ENCODE results near the gene KRT3. TPM values are rescaled to one million over a fixed set of nuclear protein-coding genes. Genes with fewer than 3 reads are reported as not detected.

Gene KRT3
- polyA plus RNA-seq = not detected
- long read RNA-seq, donor 1 = 0 reads
- long read RNA-seq, donor 2 = 0 reads
- long read RNA-seq, donor 3 = 0 reads
- long read RNA-seq, donor 4 = 0 reads
- long read RNA-seq, donor 5 = 0 reads
- long read RNA-seq, donor 6 = 0 reads
- long read RNA-seq, donor 7 = 0 reads
- long read RNA-seq, donor 8 = 0 reads
- long read RNA-seq, donor 9 = 0 reads
- long read RNA-seq, donor 10 = 0 reads
- long read RNA-seq, donor 11 = 0 reads

- H3K27me3 ChIP-seq (ENCODE audit: control insufficient read depth, insufficient read depth, low read length) = peaks cover 26% of the 10 kb centered on the region
- H3K4me1 ChIP-seq (ENCODE audit: control insufficient read depth, insufficient read depth, low read length) = no peaks in the 10 kb centered on the region
- H3K36me3 ChIP-seq (ENCODE audit: control insufficient read depth, insufficient read depth, low read length) = no peaks in the 10 kb centered on the region
- H3K27ac ChIP-seq (ENCODE audit: low read length) = no peak within 1 kb of the TSS
- no peak within 1 kb of the TSS for H3K4me3 ChIP-seq (ENCODE audit: low read length)
- DNase-seq = no peak
- no CpG with 5 or more reads among the region's 17 CpGs for WGBS (ENCODE audit: insufficient coverage, low lambda C conversion rate)
- H3K9me3 ChIP-seq (ENCODE audit: control insufficient read depth, low read depth, low read length) = no peaks in the 10 kb centered on the region
These were observed at the start of gene KRT3 for GRCh38 chr12:52795694-52796428. Gene KRT3, minus strand, starts transcription at chr12:52796117. Its CDS starts 75 bp downstream, at chr12:52796042.

- Histone ChIP-seq H3K27ac (ENCODE audit: low read length) (no peak overlapping the region), H3K9me3 (ENCODE audit: control insufficient read depth, low read depth, low read length) (no peaks in the 10 kb centered on the region), H3K27me3 (ENCODE audit: control insufficient read depth, insufficient read depth, low read length) (peaks cover 4% of the 10 kb centered on the region), H3K36me3 (ENCODE audit: control insufficient read depth, insufficient read depth, low read length) (no peaks in the 10 kb centered on the region), H3K4me1 (ENCODE audit: control insufficient read depth, insufficient read depth, low read length) (no peaks in the 10 kb centered on the region), H3K4me3 (ENCODE audit: low read length) (no peak overlapping the region)
- no peak for DNase-seq
- WGBS (ENCODE audit: insufficient coverage, low lambda C conversion rate) = no CpG with 5 or more reads among the region's 11 CpGs
These were observed 48.5 kb upstream of the KRT3 start for GRCh38 chr12:52844386-52844785.

DNA sequence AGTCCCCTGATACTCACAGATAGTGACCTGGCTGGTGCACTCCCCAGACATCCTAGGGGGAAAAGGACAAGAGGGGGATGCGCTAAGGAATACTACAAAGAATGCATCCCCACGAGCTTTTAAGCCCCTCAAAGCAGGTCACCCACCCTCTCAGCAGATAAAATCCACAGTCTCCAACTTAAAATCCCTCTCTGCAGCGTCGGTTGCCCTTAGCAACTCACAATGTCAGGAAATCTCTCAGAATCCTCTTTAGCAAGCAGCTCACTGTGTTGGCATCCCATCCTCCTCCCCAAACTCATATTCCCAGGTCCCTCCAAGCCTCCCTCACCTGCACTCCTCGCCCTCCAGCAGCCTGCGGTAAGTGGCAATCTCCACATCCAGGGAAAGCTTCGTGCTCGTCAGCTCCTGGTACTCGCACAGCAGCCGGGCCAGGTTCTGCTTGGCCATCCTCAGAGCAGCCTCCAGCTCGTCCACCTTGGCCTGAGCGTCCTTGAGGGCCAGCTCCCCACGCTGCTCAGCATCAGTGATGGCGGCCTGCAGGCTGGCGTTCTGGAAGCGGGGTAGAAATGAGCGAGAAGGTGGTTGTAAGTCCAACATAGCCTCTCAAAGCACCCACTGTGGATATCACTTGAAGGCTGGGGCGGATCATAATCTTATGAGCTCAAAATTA, 43.7 kb upstream of the KRT3 start:
- Histone ChIP-seq H3K36me3 (ENCODE audit: control insufficient read depth, insufficient read depth, low read length) (no peaks in the 10 kb centered on the region), H3K4me1 (ENCODE audit: control insufficient read depth, insufficient read depth, low read length) (no peaks in the 10 kb centered on the region), H3K27ac (ENCODE audit: low read length) (no peak overlapping the region), H3K9me3 (ENCODE audit: control insufficient read depth, low read depth, low read length) (no peaks in the 10 kb centered on the region), H3K27me3 (ENCODE audit: control insufficient read depth, insufficient read depth, low read length) (peaks cover 13% of the 10 kb centered on the region), H3K4me3 (ENCODE audit: low read length) (no peak overlapping the region)
- DNase-seq = no peak
- no CpG with 5 or more reads among the region's 18 CpGs for WGBS (ENCODE audit: insufficient coverage, low lambda C conversion rate)

GRCh38 chr12:52838609-52839435, 42.9 kb upstream of the KRT3 start:
- Histone ChIP-seq H3K27me3 (ENCODE audit: control insufficient read depth, insufficient read depth, low read length) (peaks cover 13% of the 10 kb centered on the region), H3K9me3 (ENCODE audit: control insufficient read depth, low read depth, low read length) (no peaks in the 10 kb centered on the region)
- no CpG with 5 or more reads among the region's 14 CpGs for WGBS (ENCODE audit: insufficient coverage, low lambda C conversion rate)

DNA sequence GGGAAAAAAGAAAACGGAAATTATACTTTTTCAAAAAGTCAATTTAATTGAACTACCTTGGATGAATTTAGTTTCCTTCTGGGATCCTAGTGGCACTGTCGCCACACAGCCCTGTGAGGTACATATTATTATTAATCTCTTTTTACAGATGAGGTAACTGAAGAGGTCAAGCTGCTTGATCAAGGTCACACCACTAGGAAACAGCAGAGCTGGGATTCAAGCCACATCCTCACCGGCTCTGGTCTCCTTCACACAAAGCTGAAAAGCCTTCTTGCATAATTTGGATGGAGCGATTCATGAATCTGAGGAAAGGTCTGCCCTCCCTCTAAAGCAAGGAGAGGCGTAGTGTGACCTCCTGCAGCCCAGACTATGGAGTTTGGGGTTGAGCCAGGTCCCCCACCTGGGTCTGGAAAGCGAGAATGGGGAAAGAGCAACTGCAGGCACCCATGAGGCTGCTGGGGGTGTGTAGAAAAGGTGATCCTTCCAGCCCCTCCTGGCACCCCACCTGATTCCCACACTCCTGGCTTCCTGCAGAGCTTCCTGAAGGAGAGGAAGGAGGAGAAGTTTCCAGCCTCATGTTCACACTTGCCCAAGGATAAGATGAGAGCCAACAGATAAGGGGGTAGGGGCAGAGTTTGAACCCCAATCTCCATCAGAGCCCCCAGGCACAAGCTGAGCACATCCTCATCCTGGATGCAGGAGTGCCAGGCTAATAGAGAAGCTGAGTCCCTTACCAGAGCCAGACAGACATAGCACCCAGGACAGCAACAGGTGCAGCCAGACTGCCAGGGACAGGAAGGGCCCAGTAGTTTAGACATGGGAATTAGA, 42.1 kb upstream of the KRT3 start:
- Histone ChIP-seq H3K4me1 (ENCODE audit: control insufficient read depth, insufficient read depth, low read length) (no peaks in the 10 kb centered on the region), H3K9me3 (ENCODE audit: control insufficient read depth, low read depth, low read length) (no peaks in the 10 kb centered on the region), H3K27ac (ENCODE audit: low read length) (no peak overlapping the region), H3K4me3 (ENCODE audit: low read length) (no peak overlapping the region), H3K27me3 (ENCODE audit: control insufficient read depth, insufficient read depth, low read length) (peaks cover 13% of the 10 kb centered on the region), H3K36me3 (ENCODE audit: control insufficient read depth, insufficient read depth, low read length) (no peaks in the 10 kb centered on the region)
- no CpG with 5 or more reads among the region's 6 CpGs for WGBS (ENCODE audit: insufficient coverage, low lambda C conversion rate)
- DNase-seq = no peak

More at GRCh38 chr12:52838609-52839435, 42.9 kb upstream of the KRT3 start:
- no peaks in the 10 kb centered on the region for H3K36me3 ChIP-seq (ENCODE audit: control insufficient read depth, insufficient read depth, low read length)
- H3K4me3 ChIP-seq (ENCODE audit: low read length) = no peak overlapping the region
- no peaks in the 10 kb centered on the region for H3K4me1 ChIP-seq (ENCODE audit: control insufficient read depth, insufficient read depth, low read length)
- H3K27ac ChIP-seq (ENCODE audit: low read length) = no peak overlapping the region
- DNase-seq = no peak

GRCh38 chr12:52837413-52837741, 41.5 kb upstream of the KRT3 start:
- H3K4me1 ChIP-seq (ENCODE audit: control insufficient read depth, insufficient read depth, low read length) = no peaks in the 10 kb centered on the region
- no peaks in the 10 kb centered on the region for H3K9me3 ChIP-seq (ENCODE audit: control insufficient read depth, low read depth, low read length)
- H3K36me3 ChIP-seq (ENCODE audit: control insufficient read depth, insufficient read depth, low read length) = no peaks in the 10 kb centered on the region
- DNase-seq = no peak
- H3K4me3 ChIP-seq (ENCODE audit: low read length) = no peak overlapping the region
- no peak overlapping the region for H3K27ac ChIP-seq (ENCODE audit: low read length)
- H3K27me3 ChIP-seq (ENCODE audit: control insufficient read depth, insufficient read depth, low read length) = peaks cover 13% of the 10 kb centered on the region
- no CpG with 5 or more reads among the region's 9 CpGs for WGBS (ENCODE audit: insufficient coverage, low lambda C conversion rate)

DNA sequence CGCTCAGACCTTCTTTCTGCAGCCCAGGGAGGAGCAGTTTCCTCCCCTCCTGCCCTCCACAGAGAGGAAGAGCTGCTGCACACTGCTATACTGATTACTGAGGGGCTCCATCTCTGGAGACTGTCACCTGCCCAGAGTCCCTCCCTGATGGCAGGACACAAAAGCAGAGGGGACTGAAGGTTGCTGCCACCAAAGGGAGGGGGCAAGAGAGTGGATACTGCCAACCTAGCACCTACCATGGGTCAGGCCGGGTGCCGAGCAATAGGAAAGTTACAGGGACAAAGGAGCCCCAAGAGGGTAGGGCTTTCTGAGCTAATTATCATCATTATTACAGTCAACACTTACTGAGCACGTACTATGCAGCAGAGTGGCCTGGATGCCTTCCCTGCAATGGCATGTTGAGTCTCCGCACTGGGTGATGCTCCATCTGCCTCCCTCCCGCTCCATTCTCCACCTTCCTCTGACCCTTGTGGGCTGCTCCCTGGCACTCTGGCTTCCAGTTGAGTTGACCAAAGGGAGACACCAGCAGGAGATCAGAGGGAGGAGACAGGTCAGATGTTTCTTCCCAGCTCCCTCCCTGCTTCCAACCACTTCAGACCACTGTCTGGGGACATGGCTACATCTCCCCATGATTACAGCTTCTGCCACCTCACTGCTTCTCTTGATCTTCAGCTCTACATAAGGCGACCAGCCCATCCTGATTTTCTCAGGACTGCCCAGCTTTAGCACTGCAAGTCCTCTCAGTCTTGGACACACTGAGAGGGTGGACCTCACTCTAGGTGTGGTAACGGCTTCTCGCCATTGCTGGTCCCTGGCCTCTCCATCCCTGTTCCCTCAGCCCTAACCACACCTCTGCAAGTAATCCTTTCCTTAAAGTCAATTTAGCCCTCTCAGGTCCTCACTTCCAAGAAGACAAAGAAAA, 40.8 kb upstream of the KRT3 start:
- Histone ChIP-seq H3K4me3 (ENCODE audit: low read length) (no peak overlapping the region), H3K4me1 (ENCODE audit: control insufficient read depth, insufficient read depth, low read length) (no peaks in the 10 kb centered on the region), H3K27ac (ENCODE audit: low read length) (no peak overlapping the region), H3K27me3 (ENCODE audit: control insufficient read depth, insufficient read depth, low read length) (peaks cover 13% of the 10 kb centered on the region), H3K36me3 (ENCODE audit: control insufficient read depth, insufficient read depth, low read length) (no peaks in the 10 kb centered on the region), H3K9me3 (ENCODE audit: control insufficient read depth, low read depth, low read length) (no peaks in the 10 kb centered on the region)
- WGBS (ENCODE audit: insufficient coverage, low lambda C conversion rate) = no CpG with 5 or more reads among the region's 9 CpGs
- DNase-seq = no peak

DNA sequence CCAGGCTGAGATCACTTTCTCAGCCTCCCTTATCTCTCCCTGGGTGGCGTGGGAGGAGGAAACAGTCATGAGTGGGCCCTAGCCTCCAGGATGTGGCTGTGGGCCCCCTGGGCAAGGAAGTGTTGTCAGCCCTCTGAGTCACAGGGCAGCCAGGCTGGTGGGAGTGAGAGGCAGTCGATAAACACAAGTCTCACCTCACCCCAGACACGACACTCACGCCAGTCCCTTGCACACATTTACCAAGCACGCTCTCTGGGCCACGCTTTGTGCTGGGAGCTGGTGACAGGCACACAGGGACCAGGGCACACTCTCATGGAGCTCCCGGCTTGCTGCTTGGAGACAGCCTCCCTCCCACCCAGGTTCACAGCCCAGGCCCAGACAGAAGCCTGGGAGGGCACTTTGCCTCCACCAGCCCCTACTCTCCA, 40.1 kb upstream of the KRT3 start:
- H3K36me3 ChIP-seq (ENCODE audit: control insufficient read depth, insufficient read depth, low read length) = no peaks in the 10 kb centered on the region
- WGBS (ENCODE audit: insufficient coverage, low lambda C conversion rate) = no CpG with 5 or more reads among the region's 7 CpGs
- peaks cover 13% of the 10 kb centered on the region for H3K27me3 ChIP-seq (ENCODE audit: control insufficient read depth, insufficient read depth, low read length)
- no peak overlapping the region for H3K27ac ChIP-seq (ENCODE audit: low read length)
- DNase-seq = no peak
- no peaks in the 10 kb centered on the region for H3K4me1 ChIP-seq (ENCODE audit: control insufficient read depth, insufficient read depth, low read length)
- H3K4me3 ChIP-seq (ENCODE audit: low read length) = no peak overlapping the region
- no peaks in the 10 kb centered on the region for H3K9me3 ChIP-seq (ENCODE audit: control insufficient read depth, low read depth, low read length)

Measured in large intestine (tissue), 12 donors.